ENCODE measurements around the gene DDC.

The DDC gene

GRCh38 chr7:50431722-50432305 lies 133.4 kb downstream of the DDC start:
- no peak overlapping the region for H3K4me3 Mint-ChIP-seq
- no peak overlapping the region for H3K27ac Mint-ChIP-seq
- H3K36me3 Mint-ChIP-seq (ENCODE audit: low read depth): peaks cover 11% of the 10 kb centered on the region
- no peak for DNase-seq
- no peaks in the 10 kb centered on the region for H3K9me3 Mint-ChIP-seq
- no peaks in the 10 kb centered on the region for H3K27me3 Mint-ChIP-seq
- H3K4me1 Mint-ChIP-seq (ENCODE audit: low read depth): no peaks in the 10 kb centered on the region

DNA sequence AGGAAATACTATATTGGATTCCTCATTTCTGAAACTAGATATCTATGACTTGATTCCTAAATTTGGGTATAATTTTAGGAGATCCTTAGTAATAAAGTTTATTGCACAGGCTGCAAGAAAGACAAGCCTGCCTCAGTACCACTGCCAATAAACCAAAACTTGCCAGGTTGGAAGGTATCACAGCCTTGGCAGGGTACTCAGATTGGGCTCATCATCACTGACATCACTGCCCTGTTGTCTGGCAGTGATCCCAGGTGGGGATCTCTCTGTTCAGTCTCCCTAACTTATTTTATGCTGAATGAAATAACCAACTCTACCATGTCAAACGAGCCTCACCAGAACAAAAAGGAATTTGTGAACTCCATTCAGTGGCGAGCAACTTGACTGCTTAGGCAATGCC lies 133.9 kb downstream of the DDC start:
- peaks cover 8% of the 10 kb centered on the region for H3K36me3 Mint-ChIP-seq (ENCODE audit: low read depth)
- no peak for DNase-seq
- no peaks in the 10 kb centered on the region for H3K9me3 Mint-ChIP-seq
- no peaks in the 10 kb centered on the region for H3K27me3 Mint-ChIP-seq
- H3K27ac Mint-ChIP-seq: no peak overlapping the region
- H3K4me1 Mint-ChIP-seq (ENCODE audit: low read depth): no peaks in the 10 kb centered on the region
- no peak overlapping the region for H3K4me3 Mint-ChIP-seq

GRCh38 chr7:50428911-50429310 lies 136.3 kb downstream of the DDC start:
- no peak overlapping the region for H3K4me3 Mint-ChIP-seq
- no peaks in the 10 kb centered on the region for H3K36me3 Mint-ChIP-seq (ENCODE audit: low read depth)
- DNase-seq: no peak
- H3K4me1 Mint-ChIP-seq (ENCODE audit: low read depth): no peaks in the 10 kb centered on the region
- H3K9me3 Mint-ChIP-seq: no peaks in the 10 kb centered on the region
- no peaks in the 10 kb centered on the region for H3K27me3 Mint-ChIP-seq
- no peak overlapping the region for H3K27ac Mint-ChIP-seq

DNA sequence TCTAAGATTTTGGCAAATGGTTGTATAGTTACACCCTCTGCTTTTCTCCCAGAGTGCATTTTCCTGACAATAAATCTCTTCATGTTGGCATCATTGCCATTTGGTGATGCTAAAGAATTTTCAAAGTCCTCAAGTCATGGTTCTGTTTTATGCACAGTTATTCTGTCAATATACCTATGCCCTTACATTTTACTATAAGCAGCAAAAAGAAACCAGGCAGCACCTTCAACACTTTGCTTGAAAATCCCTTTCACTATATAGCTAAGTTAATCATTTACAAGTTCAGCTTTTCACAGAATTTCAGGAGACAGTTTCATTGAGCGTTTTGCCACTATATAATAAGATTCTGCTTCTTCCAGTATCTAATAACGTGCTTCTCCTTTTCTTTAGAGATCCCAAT lies 137.7 kb downstream of the DDC start:
- no peaks in the 10 kb centered on the region for H3K27me3 Mint-ChIP-seq
- H3K4me1 Mint-ChIP-seq (ENCODE audit: low read depth): no peaks in the 10 kb centered on the region
- H3K9me3 Mint-ChIP-seq: no peaks in the 10 kb centered on the region
- no peak for DNase-seq
- H3K4me3 Mint-ChIP-seq: no peak overlapping the region
- H3K27ac Mint-ChIP-seq: no peak overlapping the region
- no peaks in the 10 kb centered on the region for H3K36me3 Mint-ChIP-seq (ENCODE audit: low read depth)

GRCh38 chr7:50426280-50427045 lies 138.7 kb downstream of the DDC start:
- no peaks in the 10 kb centered on the region for H3K27me3 Mint-ChIP-seq
- no peaks in the 10 kb centered on the region for H3K9me3 Mint-ChIP-seq
- H3K4me3 Mint-ChIP-seq: no peak overlapping the region
- no peaks in the 10 kb centered on the region for H3K4me1 Mint-ChIP-seq (ENCODE audit: low read depth)
- H3K36me3 Mint-ChIP-seq (ENCODE audit: low read depth): no peaks in the 10 kb centered on the region
- no peak overlapping the region for H3K27ac Mint-ChIP-seq
- DNase-seq: no peak

DNA sequence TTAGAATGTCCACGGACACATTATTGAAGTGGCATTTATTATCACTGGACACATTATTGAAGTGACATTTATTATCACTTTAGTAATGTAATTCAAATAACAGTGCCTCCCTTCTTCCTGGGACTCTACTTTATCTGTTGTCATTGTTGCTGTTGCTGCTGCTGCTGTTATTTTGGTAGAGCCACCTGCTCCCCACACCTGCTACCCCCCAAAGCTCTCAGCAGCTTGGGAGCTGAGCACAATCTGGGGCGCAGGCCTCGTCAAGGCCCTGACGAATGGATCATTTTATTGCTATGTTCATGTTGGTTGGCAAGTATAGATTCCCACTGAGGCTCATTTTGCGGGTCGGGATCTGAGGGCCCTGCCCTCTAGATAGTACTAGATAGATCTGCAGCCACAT lies 139.9 kb downstream of the DDC start:
- Mint-ChIP-seq H3K27me3 (no peaks in the 10 kb centered on the region), H3K9me3 (no peaks in the 10 kb centered on the region), H3K27ac (no peak overlapping the region), H3K4me3 (no peak overlapping the region), H3K4me1 (ENCODE audit: low read depth) (no peaks in the 10 kb centered on the region), H3K36me3 (ENCODE audit: low read depth) (no peaks in the 10 kb centered on the region)
- DNase-seq: no peak

GRCh38 chr7:50423860-50424259 lies 141.3 kb downstream of the DDC start:
- Mint-ChIP-seq H3K9me3 (no peaks in the 10 kb centered on the region), H3K27me3 (no peaks in the 10 kb centered on the region), H3K27ac (no peak overlapping the region), H3K4me3 (no peak overlapping the region), H3K36me3 (ENCODE audit: low read depth) (no peaks in the 10 kb centered on the region), H3K4me1 (ENCODE audit: low read depth) (no peaks in the 10 kb centered on the region)
- DNase-seq: no peak

- H3K36me3 Mint-ChIP-seq (ENCODE audit: low read depth): no peaks in the 10 kb centered on the region
- H3K9me3 Mint-ChIP-seq: no peaks in the 10 kb centered on the region
- H3K4me1 Mint-ChIP-seq (ENCODE audit: low read depth): no peaks in the 10 kb centered on the region
- no peak overlapping the region for H3K27ac Mint-ChIP-seq
- H3K4me3 Mint-ChIP-seq: no peak overlapping the region
- no peak for DNase-seq
- H3K27me3 Mint-ChIP-seq: no peaks in the 10 kb centered on the region
Measured at GRCh38 chr7:50422858-50423257, 142.3 kb downstream of the DDC start.

GRCh38 chr7:50421043-50421442 lies 144.2 kb downstream of the DDC start:
- Mint-ChIP-seq H3K27me3 (no peaks in the 10 kb centered on the region), H3K4me3 (no peak overlapping the region), H3K9me3 (no peaks in the 10 kb centered on the region), H3K27ac (no peak overlapping the region), H3K4me1 (ENCODE audit: low read depth) (peaks cover 17% of the 10 kb centered on the region), H3K36me3 (ENCODE audit: low read depth) (no peaks in the 10 kb centered on the region)
- no peak for DNase-seq

DNA sequence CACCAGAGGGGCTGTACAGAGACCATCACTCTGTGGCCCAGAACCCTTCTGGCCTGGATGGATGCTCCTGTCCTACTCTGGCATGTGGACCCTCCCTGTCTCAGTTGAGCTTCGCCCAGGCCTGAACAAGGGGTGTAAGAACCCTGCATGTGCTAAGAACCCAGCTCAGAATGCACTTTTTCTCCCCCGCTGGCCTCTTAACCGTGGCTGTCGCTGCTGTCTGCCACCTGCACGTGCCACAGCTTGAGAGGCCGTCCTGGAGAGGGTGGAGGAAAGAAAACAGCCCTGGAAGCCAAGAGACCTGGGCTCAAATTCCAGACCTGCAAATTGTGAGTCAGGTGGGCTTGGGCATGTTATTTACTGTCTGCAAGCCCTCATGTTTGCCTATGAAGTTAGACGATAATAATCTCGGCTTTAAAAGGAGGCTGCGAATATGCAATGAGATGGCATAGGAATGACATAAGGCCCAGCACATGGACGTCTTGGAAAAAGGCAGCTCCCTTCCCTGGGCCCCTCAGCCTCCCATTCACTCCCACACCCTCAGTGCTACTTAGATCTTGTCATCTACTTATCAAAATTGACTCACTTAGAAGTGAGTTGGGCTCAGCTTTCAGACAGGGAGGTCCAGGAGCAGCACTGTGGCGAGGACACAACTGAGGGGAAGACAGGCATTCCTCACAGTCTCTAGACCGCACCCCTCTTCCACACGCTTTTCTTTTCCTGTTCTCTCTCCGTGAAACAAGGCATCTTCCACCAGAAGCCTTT lies 146.5 kb downstream of the DDC start:
- Mint-ChIP-seq H3K27ac (peak overlapping the region; percentile 23), H3K4me1 (ENCODE audit: low read depth) (peaks cover 28% of the 10 kb centered on the region), H3K36me3 (ENCODE audit: low read depth) (no peaks in the 10 kb centered on the region), H3K27me3 (no peaks in the 10 kb centered on the region), H3K9me3 (no peaks in the 10 kb centered on the region), H3K4me3 (no peak overlapping the region)
- no peak for DNase-seq

- no peaks in the 10 kb centered on the region for H3K36me3 Mint-ChIP-seq (ENCODE audit: low read depth)
- H3K27ac Mint-ChIP-seq: peak overlapping the region; percentile 23
- DNase-seq: peak; percentile 78
- H3K4me1 Mint-ChIP-seq (ENCODE audit: low read depth): peaks cover 28% of the 10 kb centered on the region
- no peaks in the 10 kb centered on the region for H3K9me3 Mint-ChIP-seq
- H3K4me3 Mint-ChIP-seq: no peak overlapping the region
- no peaks in the 10 kb centered on the region for H3K27me3 Mint-ChIP-seq
Measured at GRCh38 chr7:50418086-50418515, 147.1 kb downstream of the DDC start.

GRCh38 chr7:50416527-50417182 lies 148.6 kb downstream of the DDC start:
- no peak for DNase-seq
- no peaks in the 10 kb centered on the region for H3K27me3 Mint-ChIP-seq
- H3K36me3 Mint-ChIP-seq (ENCODE audit: low read depth): no peaks in the 10 kb centered on the region
- H3K9me3 Mint-ChIP-seq: no peaks in the 10 kb centered on the region
- H3K27ac Mint-ChIP-seq: peak overlapping the region; percentile 62
- H3K4me1 Mint-ChIP-seq (ENCODE audit: low read depth): peaks cover 31% of the 10 kb centered on the region
- H3K4me3 Mint-ChIP-seq: peak overlapping the region; percentile 35

- Mint-ChIP-seq H3K27ac (peak overlapping the region; percentile 62), H3K27me3 (no peaks in the 10 kb centered on the region), H3K4me1 (ENCODE audit: low read depth) (peaks cover 38% of the 10 kb centered on the region), H3K4me3 (no peak overlapping the region), H3K9me3 (no peaks in the 10 kb centered on the region), H3K36me3 (ENCODE audit: low read depth) (no peaks in the 10 kb centered on the region)
- DNase-seq: no peak
Measured at GRCh38 chr7:50415844-50416364, 149.3 kb downstream of the DDC start.

DNA sequence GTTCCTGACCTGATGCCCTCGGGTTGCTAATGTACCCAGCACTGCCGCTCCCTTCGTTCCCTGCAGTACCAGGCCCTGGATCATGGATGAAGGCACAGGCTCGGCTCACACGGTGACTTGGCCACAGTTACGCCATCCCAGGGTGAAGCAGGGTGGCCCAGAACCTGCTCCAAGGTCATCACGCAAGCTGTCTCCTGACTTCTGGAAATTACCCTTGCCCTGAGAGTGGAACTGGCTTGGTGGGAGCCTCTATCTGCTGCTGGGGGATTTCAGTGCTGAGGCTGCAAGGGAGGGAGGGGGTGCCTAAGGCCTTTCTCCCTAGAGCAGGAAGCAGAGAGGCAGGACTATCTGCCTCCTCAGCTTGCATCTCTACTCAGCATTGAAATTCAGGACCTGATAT lies 151.6 kb downstream of the DDC start:
- Mint-ChIP-seq H3K9me3 (no peaks in the 10 kb centered on the region), H3K4me1 (ENCODE audit: low read depth) (peaks cover 60% of the 10 kb centered on the region), H3K27ac (no peak overlapping the region), H3K4me3 (no peak overlapping the region), H3K36me3 (ENCODE audit: low read depth) (no peaks in the 10 kb centered on the region), H3K27me3 (no peaks in the 10 kb centered on the region)
- no peak for DNase-seq
